ENCODE results near the gene AKNA. TPM values are rescaled to one million over a fixed set of nuclear protein-coding genes. Genes with fewer than 3 reads are reported as not detected.

The AKNA gene
- total RNA-seq, 2 experiments from 2014 or later = 61.4 to 203 TPM

- no peaks in the 10 kb centered on the region for H3K9me3 ChIP-seq (ENCODE audit: low read length)
- no peak overlapping the region for H3K27ac ChIP-seq (ENCODE audit: low read depth, low read length, poor library complexity, severe bottlenecking)
- TF ChIP-seq EZH2phosphoT487 (IDR thresholded peaks at IDR 0.05; ENCODE audit: borderline replicate concordance, low read depth, low read length) = no peak
- no peak for TF ChIP-seq CTCF (conservative IDR thresholded peaks at IDR 0.05; ENCODE audit: low read length)
- no peak overlapping the region for H3K4me2 ChIP-seq (ENCODE audit: low read length)
- DNase-seq (ENCODE audit: low spot score) = no peak
- no peak overlapping the region for H3K4me3 ChIP-seq (ENCODE audit: low read depth, low read length, poor library complexity, severe bottlenecking)
- ChIA-PET POLR2A (no interaction called here), CTCF (ENCODE audit: unreplicated experiment) (no interaction called here)
- H3K36me3 ChIP-seq (ENCODE audit: insufficient read depth, low read length) = no peaks in the 10 kb centered on the region
- intact Hi-C loops (cut with micrococcal nuclease; ENCODE audit: unreplicated experiment) = no loop called here
- H3K4me1 ChIP-seq (ENCODE audit: insufficient read depth, low read length, poor library complexity, severe bottlenecking) = no peaks in the 10 kb centered on the region
- no peaks in the 10 kb centered on the region for H3K79me2 ChIP-seq (ENCODE audit: insufficient read depth, low read depth, low read length)
- H2AFZ ChIP-seq (ENCODE audit: low read length) = no peak overlapping the region
- BruUV-seq (replicated peaks) = no TSS peak
- H3K9me2 ChIP-seq (ENCODE audit: insufficient read depth, low read length) = no peaks in the 10 kb centered on the region
- no peaks in the 10 kb centered on the region for H4K20me1 ChIP-seq (ENCODE audit: insufficient read depth, low read length)
These were observed 77.0 kb downstream of the AKNA start for GRCh38 chr9:114310471-114311450.

GRCh38 chr9:114309096-114309495, 78.7 kb downstream of the AKNA start:
- Histone ChIP-seq H3K9me2 (ENCODE audit: insufficient read depth, low read length) (no peaks in the 10 kb centered on the region), H3K4me2 (ENCODE audit: low read length) (no peak overlapping the region), H3K79me2 (ENCODE audit: insufficient read depth, low read depth, low read length) (no peaks in the 10 kb centered on the region), H3K36me3 (ENCODE audit: insufficient read depth, low read length) (no peaks in the 10 kb centered on the region), H3K4me3 (ENCODE audit: low read depth, low read length, poor library complexity, severe bottlenecking) (no peak overlapping the region), H3K9me3 (ENCODE audit: low read length) (no peaks in the 10 kb centered on the region), H3K4me1 (ENCODE audit: insufficient read depth, low read length, poor library complexity, severe bottlenecking) (no peaks in the 10 kb centered on the region), H3K27ac (ENCODE audit: low read depth, low read length, poor library complexity, severe bottlenecking) (no peak overlapping the region), H4K20me1 (ENCODE audit: insufficient read depth, low read length) (no peaks in the 10 kb centered on the region), H2AFZ (ENCODE audit: low read length) (no peak overlapping the region)
- CTCF ChIA-PET (ENCODE audit: unreplicated experiment) = no interaction called here
- TF ChIP-seq CTCF (conservative IDR thresholded peaks at IDR 0.05; ENCODE audit: low read length) (no peak), EZH2phosphoT487 (IDR thresholded peaks at IDR 0.05; ENCODE audit: borderline replicate concordance, low read depth, low read length) (no peak)
- intact Hi-C loops (cut with micrococcal nuclease; ENCODE audit: unreplicated experiment) = no loop called here
- POLR2A ChIA-PET = interaction anchor here (1.0 kb wide), 1 partner anchor 100 kb away, joined by 3 read pairs; no protein-coding TSS in a partner anchor
- BruUV-seq (replicated peaks) = no TSS peak
- DNase-seq (ENCODE audit: low spot score) = no peak
